ENCODE results near the gene LRP5.

The LRP5 gene

GRCh38 chr11:68441466-68442230 lies 129.3 kb downstream of the LRP5 start:
- Histone ChIP-seq H3K4me1 (peaks cover 0 to 18% (median 12%) of the 10 kb centered on the region in 4 donors), H3K4me3 (no peak overlapping the region), H3K27ac (no peak overlapping the region), H3K9me3 (no peaks in the 10 kb centered on the region), H3K27me3 (no peaks in the 10 kb centered on the region), H3K36me3 (peaks cover 18 to 90% (median 61%) of the 10 kb centered on the region in 3 donors)
- DNase-seq = no peak
- intact Hi-C loops (cut with DNase I; ENCODE audit: low total_unique reads) = loop anchor here (10.0 kb wide), 2 partner anchors 57 to 147 kb away; no protein-coding TSS in a partner anchor
- no peak for TF ChIP-seq CTCF (IDR thresholded peaks at IDR 0.05)

- no peak for DNase-seq
- no peak for TF ChIP-seq CTCF (IDR thresholded peaks at IDR 0.05)
- Histone ChIP-seq H3K27me3 (no peaks in the 10 kb centered on the region), H3K27ac (no peak overlapping the region), H3K9me3 (no peaks in the 10 kb centered on the region), H3K4me1 (peaks cover 0 to 10% (median 4%) of the 10 kb centered on the region in 4 donors), H3K4me3 (no peak overlapping the region), H3K36me3 (peaks cover 19 to 87% (median 65%) of the 10 kb centered on the region in 3 donors)
- intact Hi-C loops (cut with DNase I; ENCODE audit: low total_unique reads) = loop anchor here (10.0 kb wide), 2 partner anchors 58 to 148 kb away; no protein-coding TSS in a partner anchor
These were observed 130.0 kb downstream of the LRP5 start for GRCh38 chr11:68442433-68442832.

- H3K27me3 ChIP-seq = no peaks in the 10 kb centered on the region
- DNase-seq = no peak
- no peak for TF ChIP-seq CTCF (IDR thresholded peaks at IDR 0.05)
- H3K4me3 ChIP-seq = no peak overlapping the region
- no peaks in the 10 kb centered on the region for H3K4me1 ChIP-seq
- H3K9me3 ChIP-seq = no peaks in the 10 kb centered on the region
- intact Hi-C loops (cut with DNase I; ENCODE audit: low total_unique reads) = loop anchor here (10.0 kb wide), 2 partner anchors 60 to 150 kb away; no protein-coding TSS in a partner anchor
- peaks cover 26 to 87% (median 66%) of the 10 kb centered on the region in 3 donors for H3K36me3 ChIP-seq
- H3K27ac ChIP-seq = no peak overlapping the region
These were observed 132.2 kb downstream of the LRP5 start for GRCh38 chr11:68444566-68444965.

- DNase-seq = no peak
These were observed 133.2 kb downstream of the LRP5 start for GRCh38 chr11:68445531-68446035.

More at GRCh38 chr11:68445531-68446035, 133.2 kb downstream of the LRP5 start:
- H3K4me1 ChIP-seq = no peaks in the 10 kb centered on the region
- no peak overlapping the region for H3K4me3 ChIP-seq
- no peaks in the 10 kb centered on the region for H3K9me3 ChIP-seq
- peaks cover 29 to 84% (median 62%) of the 10 kb centered on the region in 3 donors for H3K36me3 ChIP-seq
- intact Hi-C loops (cut with DNase I; ENCODE audit: low total_unique reads) = loop anchor here (5.0 to 10.0 kb wide), 4 partner anchors 61 to 238 kb away; no protein-coding TSS in a partner anchor
- no peak overlapping the region for H3K27ac ChIP-seq
- no peak for TF ChIP-seq CTCF (IDR thresholded peaks at IDR 0.05)
- no peaks in the 10 kb centered on the region for H3K27me3 ChIP-seq

All from tibial artery (tissue), 4 donors.